SIG-M5 treated with dmso at 0.1 percent for 504 hours (cell line): ENCODE measurements around the gene TACR2.

Source experiments
- DNase-seq: peaks from one replicate; lab custom pipeline; 2025; ENCODE audit not compliant: unreplicated experiment; lab: John Stamatoyannopoulos, UW

Gene TACR2

GRCh38 chr10:69416695-69417094 is at the start of gene TACR2:
Gene TACR2, minus strand, starts transcription at chr10:69416918. Its CDS starts 595 bp downstream, at chr10:69416323.
- DNase-seq, result no peak

DNA sequence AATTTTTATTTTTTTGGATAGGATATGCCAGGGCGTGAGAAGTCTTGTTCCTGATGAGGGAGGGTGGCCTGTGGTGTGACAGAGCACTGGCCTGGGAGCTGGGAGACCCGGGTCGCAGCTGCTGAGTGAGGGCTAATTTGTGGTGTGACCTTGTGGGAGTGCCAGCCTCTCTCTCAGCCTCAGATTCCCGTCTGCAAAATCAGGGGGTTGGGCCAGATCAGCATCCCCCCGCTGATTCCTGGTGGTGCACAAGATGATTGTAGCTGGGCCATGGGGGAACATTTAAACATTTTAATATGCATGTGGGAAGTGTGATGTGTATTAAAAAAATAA is 49.4 kb upstream of the TACR2 start:
- no peak for DNase-seq

- no peak for DNase-seq
These were observed 48.9 kb upstream of the TACR2 start for GRCh38 chr10:69465457-69466157.

- DNase-seq, result no peak
These were observed 48.2 kb upstream of the TACR2 start for GRCh38 chr10:69464801-69465401.

DNA sequence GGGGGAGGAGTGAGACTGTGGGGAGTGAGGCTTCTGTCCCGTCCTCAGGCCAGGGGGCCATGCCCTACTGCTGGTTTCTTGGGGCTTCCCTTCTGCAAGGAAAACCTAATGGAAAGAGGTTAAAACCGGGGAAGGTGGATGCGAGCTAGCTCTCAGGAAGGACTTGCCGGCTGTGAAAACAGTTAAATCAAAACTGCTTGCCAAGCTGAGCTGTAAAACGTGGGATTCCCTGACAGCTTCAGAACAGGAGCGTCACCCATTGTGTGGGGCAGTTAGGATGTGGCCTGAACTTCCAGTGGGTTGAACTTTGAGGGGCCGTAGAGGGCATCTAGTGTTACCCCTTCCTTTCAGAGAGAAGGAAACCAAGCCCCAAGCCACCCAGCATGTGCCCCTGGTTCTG is 47.7 kb upstream of the TACR2 start:
- DNase-seq, result no peak

GRCh38 chr10:69463886-69464285 is 47.2 kb upstream of the TACR2 start:
- DNase-seq, result no peak

- DNase-seq, result no peak
These were observed 44.7 kb upstream of the TACR2 start for GRCh38 chr10:69461243-69462025.

DNA sequence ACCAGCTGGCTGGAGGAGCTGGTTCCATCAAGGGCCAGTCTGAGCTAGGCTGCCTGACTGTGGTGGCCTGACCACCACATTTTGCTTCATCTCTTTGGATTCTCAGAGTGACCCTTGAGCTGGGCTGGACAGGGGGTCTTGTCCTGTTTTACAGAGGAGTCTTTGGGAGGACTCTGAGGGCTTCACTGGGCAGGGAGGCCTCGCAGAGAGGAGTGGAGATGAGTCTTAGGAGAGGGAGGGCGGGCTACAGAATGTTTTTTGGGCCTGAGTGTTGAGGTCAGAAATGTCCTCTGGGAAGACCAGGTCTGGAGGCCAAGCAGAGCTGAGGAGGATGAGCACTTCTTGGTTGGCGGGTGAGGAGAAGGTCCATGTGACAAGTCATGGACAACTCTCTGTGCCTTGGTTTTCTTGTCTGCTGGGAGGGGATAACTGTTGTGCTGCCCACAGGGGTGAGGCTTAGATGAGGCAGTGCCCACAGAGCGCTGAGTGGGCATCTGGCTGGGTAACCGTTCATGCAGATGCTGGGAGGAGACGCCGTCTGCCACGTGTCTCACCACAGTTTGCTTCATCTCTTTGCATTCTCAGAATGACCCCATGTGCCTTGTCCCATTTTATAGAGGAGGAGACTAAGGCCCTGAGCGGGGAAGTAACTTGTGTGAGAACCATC is 44.0 kb upstream of the TACR2 start:
- DNase-seq, result no peak

- DNase-seq, result no peak
These were observed 43.3 kb upstream of the TACR2 start for GRCh38 chr10:69459893-69460575.

- DNase-seq, result no peak
These were observed 42.5 kb upstream of the TACR2 start for GRCh38 chr10:69459101-69459790.

- DNase-seq, result peak; percentile 32
These were observed 41.8 kb upstream of the TACR2 start for GRCh38 chr10:69458430-69459100.

DNA sequence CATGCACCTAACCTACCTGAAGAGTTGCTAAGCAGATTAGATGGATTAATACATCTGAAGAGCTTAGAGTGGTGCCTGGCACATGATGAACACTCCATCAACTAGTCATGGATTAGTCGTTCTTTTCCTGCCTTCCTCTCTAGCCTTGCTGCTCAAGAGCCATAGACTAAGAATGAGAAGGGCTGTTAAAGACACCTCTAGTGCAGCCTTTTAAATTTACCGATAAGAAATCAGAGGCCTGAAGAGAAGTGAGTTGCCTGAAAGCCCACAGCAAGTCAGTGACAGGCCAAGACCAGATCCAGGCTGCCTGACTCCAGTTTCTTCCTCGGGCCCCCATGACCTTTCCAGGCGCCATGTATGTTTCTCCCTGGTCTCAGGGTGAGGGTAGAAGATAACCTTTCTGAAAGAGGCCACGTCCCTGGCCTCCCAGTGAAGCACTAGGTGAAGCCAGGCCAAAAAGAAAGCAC is 41.1 kb upstream of the TACR2 start:
- DNase-seq, result no peak

- DNase-seq, result no peak
These were observed 40.4 kb upstream of the TACR2 start for GRCh38 chr10:69456880-69457693.

DNA sequence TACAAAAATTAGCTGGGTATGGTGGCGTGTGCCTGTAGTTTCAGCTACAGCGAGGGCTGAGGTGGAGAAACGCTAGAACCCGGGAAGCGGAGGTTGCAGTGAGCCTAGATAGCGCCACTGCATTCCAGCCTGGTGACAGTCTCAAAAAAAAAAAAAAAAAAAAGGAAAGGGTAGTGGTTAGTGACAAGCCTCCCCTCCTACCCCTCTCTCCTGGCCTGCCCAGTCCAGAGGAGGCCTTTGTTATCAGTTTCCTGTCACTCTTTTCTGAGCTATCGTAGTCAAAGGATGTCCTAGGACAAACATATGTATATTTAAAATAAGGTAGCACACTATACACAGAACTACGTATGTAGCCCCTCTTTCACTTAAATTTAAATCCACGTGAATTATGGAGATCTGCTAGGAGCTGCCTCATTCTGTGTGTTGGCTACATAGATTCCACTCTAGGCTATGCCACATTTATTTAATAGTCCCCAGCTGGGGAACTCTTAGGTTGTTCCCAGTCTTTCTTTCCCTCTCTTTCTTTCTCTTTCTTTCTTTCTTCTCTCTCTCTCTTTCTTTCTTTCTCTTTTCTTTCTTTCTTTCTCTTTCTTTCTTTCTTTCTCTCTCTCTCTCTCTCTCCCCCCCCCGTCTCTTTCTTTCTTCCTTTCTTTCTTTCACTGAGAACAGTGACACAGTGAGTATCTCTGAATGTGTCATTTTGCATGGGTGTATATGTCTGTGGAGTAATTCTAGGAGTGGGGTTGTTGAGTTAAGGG is 38.5 kb upstream of the TACR2 start:
- DNase-seq, result no peak

- no peak for DNase-seq
These were observed 37.1 kb upstream of the TACR2 start for GRCh38 chr10:69453795-69454194.

DNA sequence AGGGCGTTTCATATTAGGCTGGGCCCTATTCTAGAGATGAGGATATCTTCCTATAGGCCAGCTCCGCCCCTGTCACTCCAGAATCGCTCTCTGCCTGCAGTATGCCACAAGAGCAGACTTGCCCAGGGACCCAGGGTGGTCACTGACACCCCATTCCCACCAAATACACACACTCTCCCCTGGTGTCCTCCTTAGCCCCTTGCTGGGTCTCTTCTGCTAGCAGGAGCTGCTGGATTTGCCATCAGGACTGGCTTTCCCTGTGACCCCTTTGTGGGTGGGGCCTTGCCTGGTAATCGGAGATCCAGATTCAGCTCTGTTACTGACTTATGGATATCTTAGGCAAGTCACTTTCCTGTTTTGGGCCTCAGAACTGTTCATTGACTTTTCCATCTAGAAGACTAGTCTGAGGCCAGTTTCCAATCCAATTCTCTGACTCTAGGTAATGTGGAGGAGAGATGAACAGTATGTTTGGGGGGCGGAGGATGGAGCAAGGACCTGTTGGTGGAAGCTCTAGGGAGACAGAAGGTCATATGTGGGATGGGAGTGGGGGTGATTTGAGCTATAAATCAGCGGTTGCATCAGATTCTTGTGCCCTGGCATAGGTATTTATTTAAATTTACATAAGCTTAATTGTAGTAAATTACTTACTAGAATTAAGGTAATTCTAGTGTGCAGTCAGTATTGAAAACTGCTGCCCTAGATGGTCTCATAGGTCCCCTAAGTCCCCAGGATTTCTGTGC is 36.1 kb upstream of the TACR2 start:
- no peak for DNase-seq

DNA sequence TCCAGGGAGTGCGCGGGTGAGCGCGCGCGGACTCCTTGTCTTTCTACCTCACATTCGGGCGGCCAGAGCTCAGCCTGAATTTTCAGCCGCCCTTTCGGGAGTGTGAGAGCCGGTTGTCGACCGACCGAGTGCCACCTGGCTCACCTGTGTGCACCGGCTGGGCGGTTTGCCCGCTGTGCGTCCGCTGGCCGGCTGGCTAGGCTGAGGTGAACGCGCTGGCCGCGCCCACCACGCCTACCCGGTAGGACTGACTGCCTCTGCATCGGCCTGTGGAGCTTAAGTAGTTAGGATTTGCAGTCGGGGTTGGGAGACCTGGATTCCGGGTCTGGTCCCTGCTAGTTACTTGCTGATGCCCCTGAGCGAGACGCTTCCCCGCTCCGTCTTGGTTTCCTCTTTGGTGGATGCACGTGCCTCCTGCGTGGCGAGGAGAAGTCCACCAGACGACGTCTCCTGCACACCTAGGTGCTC is 35.1 kb upstream of the TACR2 start:
- no peak for DNase-seq
